MCF 10A (cell line): ENCODE results near the gene KRTAP12-2. TPM values are rescaled to one million over a fixed set of nuclear protein-coding genes. Genes with fewer than 3 reads are reported as not detected.
"Not testable (repeated sequence)": the region's sequence is repeated elsewhere in the genome, so short reads cannot be mapped to it uniquely, and the experiment has no call there.

Source experiments
- BruUV-seq: library from RNA; stranded (reverse); fragments of 400-500 nt; replicated peaks from 2 replicates; lab custom pipeline; 2021; lab: Mats Ljungman, UMichigan
- CTCF ChIA-PET: fragments of 300-600 bp; sonication (Branson Sonifier 250); formaldehyde crosslinking; extraction: SDS; loops from one replicate; lab custom pipeline; 2021; ENCODE audit warnings: antibody characterized with exemption, inconsistent platforms; lab: Yijun Ruan, JAX
- POLR2A ChIA-PET: fragments of 300-600, 350-650 bp; sonication (Branson Sonifier 250); formaldehyde crosslinking; extraction: SDS; loops from one replicate; lab custom pipeline; 2020; ENCODE audit warnings: antibody characterized with exemption, inconsistent platforms; lab: Yijun Ruan, JAX
- DNase-seq: peaks from one replicate; pipeline ENCODE4 v3.0.0-alpha.2; 2018; ENCODE audit not compliant: unreplicated experiment
- H3K27ac Mint-ChIP-seq: one replicate; pipeline ENCODE4 v1.8.0; 2022; ENCODE audit warnings: mild to moderate bottlenecking, low read depth, mixed read lengths; ENCODE audit not compliant: unreplicated experiment
- H3K27me3 Mint-ChIP-seq: one replicate; pipeline ENCODE4 v1.8.0; 2022; ENCODE audit warnings: mixed read lengths; ENCODE audit not compliant: insufficient read depth, unreplicated experiment
- H3K36me3 Mint-ChIP-seq: one replicate; pipeline ENCODE4 v1.8.0; 2022; ENCODE audit warnings: mild to moderate bottlenecking, moderate library complexity, mixed read lengths; ENCODE audit not compliant: insufficient read depth, unreplicated experiment
- H3K4me1 Mint-ChIP-seq: one replicate; pipeline ENCODE4 v1.8.0; 2022; ENCODE audit warnings: mixed read lengths; ENCODE audit not compliant: insufficient read depth, unreplicated experiment
- H3K4me3 Mint-ChIP-seq: one replicate; pipeline ENCODE4 v1.8.0; 2022; ENCODE audit warnings: mild to moderate bottlenecking, moderate library complexity, mixed read lengths; ENCODE audit not compliant: unreplicated experiment
- H3K9me3 Mint-ChIP-seq: one replicate; pipeline ENCODE4 v1.8.0; 2022; ENCODE audit warnings: mixed read lengths; ENCODE audit not compliant: unreplicated experiment
- CTCF ChIP-seq: fragments of 200-600 bp; IDR thresholded peaks from one replicate; pipeline ENCODE4 v1.8.0; 2022; ENCODE audit warnings: antibody characterized with exemption, mild to moderate bottlenecking; ENCODE audit not compliant: unreplicated experiment
- intact Hi-C: fragments of 100-400 bp; cut with micrococcal nuclease; formaldehyde crosslinking; loops from 2 replicates; pipeline ENCODE4 v1.14.1; 2022
- total RNA-seq: library from RNA; stranded (reverse); gene quantifications from 2 replicates; pipeline ENCODE4 v1.2.3, GENCODE V29; 2022

Gene KRTAP12-2
- total RNA-seq, 1 experiment from 2014 or later: not detected

- CTCF ChIA-PET: interaction anchor here (0.6 kb wide), 1 partner anchor 152 kb away, joined by 3 read pairs; the partner anchor contains the start of gene UBE2G2
- H3K27ac Mint-ChIP-seq: no peak overlapping the region
- H3K4me3 Mint-ChIP-seq: no peak overlapping the region
- no TSS peak for BruUV-seq
- no peak for DNase-seq
- POLR2A ChIA-PET: no interaction called here
- intact Hi-C loops: no loop called here
- peaks cover 4% of the 10 kb centered on the region for H3K9me3 Mint-ChIP-seq
- no peaks in the 10 kb centered on the region for H3K36me3 Mint-ChIP-seq
- peaks cover 35% of the 10 kb centered on the region for H3K27me3 Mint-ChIP-seq
- no peak for TF ChIP-seq CTCF
- H3K4me1 Mint-ChIP-seq: no peaks in the 10 kb centered on the region
These were observed 17.1 kb downstream of the KRTAP12-2 start for GRCh38 chr21:44649521-44650100.

GRCh38 chr21:44648557-44649311 lies 18.0 kb downstream of the KRTAP12-2 start:
- intact Hi-C loops: no loop called here
- no peaks in the 10 kb centered on the region for H3K36me3 Mint-ChIP-seq

GRCh38 chr21:44647222-44647552 lies 19.5 kb downstream of the KRTAP12-2 start:
- no peak for TF ChIP-seq CTCF
- H3K4me3 Mint-ChIP-seq: no peak overlapping the region
- H3K4me1 Mint-ChIP-seq: no peaks in the 10 kb centered on the region
- peaks cover 16% of the 10 kb centered on the region for H3K9me3 Mint-ChIP-seq
- BruUV-seq: no TSS peak
- ChIA-PET POLR2A (no interaction called here), CTCF (no interaction called here)
- no peaks in the 10 kb centered on the region for H3K36me3 Mint-ChIP-seq
- no peak for DNase-seq
- H3K27ac Mint-ChIP-seq: no peak overlapping the region
- peaks cover 23% of the 10 kb centered on the region for H3K27me3 Mint-ChIP-seq
- intact Hi-C loops: no loop called here

More at GRCh38 chr21:44648557-44649311, 18.0 kb downstream of the KRTAP12-2 start:
- H3K27ac Mint-ChIP-seq: no peak overlapping the region
- POLR2A ChIA-PET: no interaction called here
- CTCF ChIA-PET: interaction anchor here (0.6 kb wide), 1 partner anchor 153 kb away, joined by 3 read pairs; the partner anchor contains the start of gene UBE2G2
- H3K27me3 Mint-ChIP-seq: peaks cover 29% of the 10 kb centered on the region
- H3K4me3 Mint-ChIP-seq: no peak overlapping the region
- DNase-seq: no peak
- BruUV-seq: no TSS peak
- H3K9me3 Mint-ChIP-seq: peaks cover 9% of the 10 kb centered on the region
- TF ChIP-seq CTCF: no peak
- no peaks in the 10 kb centered on the region for H3K4me1 Mint-ChIP-seq

- H3K36me3 Mint-ChIP-seq, POLR2A ChIA-PET, BruUV-seq, H3K27ac Mint-ChIP-seq, intact Hi-C loops, DNase-seq, H3K4me3 Mint-ChIP-seq, H3K4me1 Mint-ChIP-seq: not testable (repeated sequence)
- Mint-ChIP-seq H3K27me3 (peaks cover 23% of the 10 kb centered on the region), H3K9me3 (peaks cover 17% of the 10 kb centered on the region)
- CTCF ChIA-PET: interaction anchor here (0.6 kb wide), 1 partner anchor 224 kb away, joined by 3 read pairs; no protein-coding TSS in a partner anchor
These were observed 20.1 kb downstream of the KRTAP12-2 start, which contains the start of gene KRTAP10-11 for GRCh38 chr21:44646366-44647221. KRTAP10-11 (plus strand) TSS chr21:44646414; CDS start chr21:44646459, 45 bp downstream.
